ENCODE measurements around the gene LEPR. TPM values are rescaled to one million over a fixed set of nuclear protein-coding genes. Genes with fewer than 3 reads are reported as not detected.
"Not testable (repeated sequence)": the region's sequence is repeated elsewhere in the genome, so short reads cannot be mapped to it uniquely, and the experiment has no call there.

LEPR gene
- total RNA-seq, 1 donor from 2014 or later = 128 TPM

- no peak for DNase-seq (ENCODE audit: low read depth)
Measured at GRCh38 chr1:65437616-65438015, 17.1 kb downstream of the LEPR start.

GRCh38 chr1:65440322-65440900 lies 19.9 kb downstream of the LEPR start:
- DNase-seq (ENCODE audit: low read depth) = no peak

- DNase-seq (ENCODE audit: low read depth) = no peak
Measured at GRCh38 chr1:65440915-65441314, 20.4 kb downstream of the LEPR start.

- no peak for DNase-seq (ENCODE audit: low read depth)
Measured at GRCh38 chr1:65441464-65441863, 21.0 kb downstream of the LEPR start.

- DNase-seq (ENCODE audit: low read depth) = no peak
Measured at GRCh38 chr1:65442442-65442841, 22.0 kb downstream of the LEPR start.

GRCh38 chr1:65443647-65444046 lies 23.2 kb downstream of the LEPR start:
- DNase-seq (ENCODE audit: low read depth) = no peak

- DNase-seq (ENCODE audit: low read depth) = no peak
Measured at GRCh38 chr1:65444128-65444640, 23.7 kb downstream of the LEPR start.

GRCh38 chr1:65445837-65446236 lies 25.4 kb downstream of the LEPR start:
- no peak for DNase-seq (ENCODE audit: low read depth)

GRCh38 chr1:65449214-65449823 lies 28.9 kb downstream of the LEPR start:
- no peak for DNase-seq (ENCODE audit: low read depth)

GRCh38 chr1:65455678-65456077 lies 35.2 kb downstream of the LEPR start:
- DNase-seq (ENCODE audit: low read depth) = not testable (repeated sequence)

- DNase-seq (ENCODE audit: low read depth) = no peak
Measured at GRCh38 chr1:65456481-65456880, 36.0 kb downstream of the LEPR start.

- DNase-seq (ENCODE audit: low read depth) = no peak
Measured at GRCh38 chr1:65457868-65458267, 37.4 kb downstream of the LEPR start.

- peak; percentile 63 for DNase-seq (ENCODE audit: low read depth)
Measured at GRCh38 chr1:65458730-65459396, 38.4 kb downstream of the LEPR start.

GRCh38 chr1:65459397-65459768 lies 38.9 kb downstream of the LEPR start:
- DNase-seq (ENCODE audit: low read depth) = peak; percentile 64

- not testable (repeated sequence) for DNase-seq (ENCODE audit: low read depth)
Measured at GRCh38 chr1:65465837-65466236, 45.4 kb downstream of the LEPR start.

- peak; percentile 77 for DNase-seq (ENCODE audit: low read depth)
Measured at GRCh38 chr1:65467536-65467935, 47.1 kb downstream of the LEPR start.

- peak; percentile 36 for DNase-seq (ENCODE audit: low read depth)
Measured at GRCh38 chr1:65469126-65469888, 48.8 kb downstream of the LEPR start.

GRCh38 chr1:65469889-65470340 lies 49.4 kb downstream of the LEPR start:
- peak; percentile 43 for DNase-seq (ENCODE audit: low read depth)

Measured in renal cortical epithelial cell (primary cell).